Stimulated activated CD4-positive, alpha-beta T cell treated with anti-CD3 and anti-CD28 coated beads, Interleukin-2, amount 100 ng/mL, for 4 hours (primary cell): ENCODE results near the gene RBKS.
A peak's percentile ranks its signal among the peaks of the same experiment; 100 is the strongest.
"Not testable (repeated sequence)": the region's sequence is repeated elsewhere in the genome, so short reads cannot be mapped to it uniquely, and the experiment has no call there.

Experiments used
- DNase-seq: peaks from one replicate; pipeline ENCODE4 v3.0.0-alpha.2; 2020; ENCODE audit warnings: low read depth

RBKS gene

GRCh38 chr2:27798948-27799645, 91.1 kb downstream of the RBKS start:
- DNase-seq, result no peak

- no peak for DNase-seq
These were observed 91.7 kb downstream of the RBKS start for GRCh38 chr2:27798486-27798885.

GRCh38 chr2:27797841-27798240, 92.3 kb downstream of the RBKS start:
- no peak for DNase-seq

GRCh38 chr2:27796791-27797765, 93.1 kb downstream of the RBKS start:
- DNase-seq, result no peak

GRCh38 chr2:27795868-27796277, 94.3 kb downstream of the RBKS start:
- DNase-seq, result no peak

GRCh38 chr2:27795093-27795834, 94.9 kb downstream of the RBKS start:
- DNase-seq, result no peak

GRCh38 chr2:27792759-27793158, 97.4 kb downstream of the RBKS start:
- no peak for DNase-seq

GRCh38 chr2:27790796-27791195, 99.4 kb downstream of the RBKS start:
- DNase-seq, result no peak

- no peak for DNase-seq
These were observed 107.5 kb downstream of the RBKS start for GRCh38 chr2:27782701-27783100.

GRCh38 chr2:27781496-27781895, 108.7 kb downstream of the RBKS start:
- DNase-seq, result no peak

- no peak for DNase-seq
These were observed 110.7 kb downstream of the RBKS start for GRCh38 chr2:27779417-27780055.

GRCh38 chr2:27776696-27777095, 113.5 kb downstream of the RBKS start:
- DNase-seq, result no peak

GRCh38 chr2:27776097-27776496, 114.1 kb downstream of the RBKS start:
- DNase-seq, result no peak

GRCh38 chr2:27773959-27774358, 116.2 kb downstream of the RBKS start:
- DNase-seq, result no peak

- DNase-seq, result no peak
These were observed 117.4 kb downstream of the RBKS start for GRCh38 chr2:27772804-27773203.

GRCh38 chr2:27771548-27772335, 118.4 kb downstream of the RBKS start, which contains the start of gene MRPL33:
Gene MRPL33, plus strand, starts transcription at chr2:27771719. Its CDS starts 59 bp downstream, at chr2:27771778.
- peak; percentile 88 for DNase-seq

GRCh38 chr2:27771202-27771547, 119.0 kb downstream of the RBKS start:
- no peak for DNase-seq

GRCh38 chr2:27766287-27766661, 123.9 kb downstream of the RBKS start:
- no peak for DNase-seq

GRCh38 chr2:27765621-27766286, 124.4 kb downstream of the RBKS start:
- peak; percentile 56 for DNase-seq

- DNase-seq, result not testable (repeated sequence)
These were observed 125.7 kb downstream of the RBKS start for GRCh38 chr2:27764526-27764925.

- no peak for DNase-seq
These were observed 126.3 kb downstream of the RBKS start for GRCh38 chr2:27763907-27764267.
